GM20431 (cell line): Measurements from ENCODE around the gene FAM149B1.

Experiments used
- in situ Hi-C: fragments of 300-500 bp; cut with MseI, MboI; formaldehyde crosslinking; loops from one replicate; pipeline ENCODE4 v1.15.0; 2020; ENCODE audit warnings: low sequenced_read_pairs; ENCODE audit not compliant: unreplicated experiment

The FAM149B1 gene

DNA sequence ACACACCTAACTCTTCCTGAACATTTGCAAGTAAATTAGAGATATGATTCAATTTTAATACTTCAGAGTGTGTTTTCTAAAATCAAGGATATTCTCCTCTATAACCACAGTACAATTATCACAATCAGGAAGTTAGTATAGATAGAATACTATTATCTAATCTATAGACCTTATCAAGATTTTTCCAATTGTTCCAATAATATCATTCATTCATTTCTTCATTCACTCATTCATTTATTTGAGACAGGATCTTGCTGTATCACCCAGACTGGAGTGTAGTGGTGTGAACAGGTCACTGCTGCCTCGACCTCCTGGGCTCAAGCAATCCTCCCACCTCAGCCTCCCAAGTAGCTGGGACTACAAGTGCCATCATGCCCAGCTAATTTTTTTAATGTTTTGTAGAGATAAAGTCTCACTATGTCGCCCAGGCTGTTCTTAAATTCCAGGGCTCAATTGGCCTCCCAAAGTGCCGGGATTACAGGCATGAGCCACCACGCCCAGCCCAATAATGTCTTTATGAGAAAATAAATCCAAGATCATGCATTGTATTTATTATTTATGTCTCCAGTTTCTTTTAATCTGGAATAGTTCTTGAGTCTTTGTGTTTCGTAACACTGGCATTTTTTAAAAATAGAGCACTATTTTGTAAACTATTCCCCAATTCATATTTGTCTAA lies 95.1 kb downstream of the FAM149B1 start:
- in situ Hi-C loops, result no loop called here

DNA sequence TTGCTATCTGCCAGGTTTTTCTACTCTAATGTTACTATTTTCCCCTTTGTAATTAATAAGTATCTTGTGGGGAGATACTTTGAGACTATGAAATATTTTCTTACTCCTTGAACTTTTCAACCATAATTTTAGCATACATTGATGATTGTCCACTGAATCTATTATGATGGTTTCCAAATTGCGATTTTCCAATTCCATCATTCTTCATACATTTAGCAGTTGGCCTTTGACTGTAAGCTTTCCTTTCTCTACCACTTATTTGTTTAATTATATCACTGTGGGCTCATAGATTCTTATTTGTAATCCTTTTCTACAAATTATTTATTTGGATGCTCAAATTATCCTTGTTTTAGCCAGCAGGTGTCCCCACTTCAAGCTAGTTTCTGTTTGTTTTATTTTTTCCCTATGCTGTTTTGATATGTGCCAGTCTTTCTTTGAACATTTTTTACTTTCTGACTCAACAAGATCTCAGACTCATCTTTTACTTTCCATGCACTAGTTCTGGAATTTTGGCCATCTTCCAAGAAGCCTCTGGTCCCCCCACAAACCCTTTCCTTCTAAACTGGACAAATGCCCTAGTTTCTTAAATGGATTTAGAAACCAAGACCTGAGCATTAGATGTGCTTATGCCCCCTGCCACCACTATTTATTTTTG lies 95.9 kb downstream of the FAM149B1 start:
- in situ Hi-C loops, result no loop called here

DNA sequence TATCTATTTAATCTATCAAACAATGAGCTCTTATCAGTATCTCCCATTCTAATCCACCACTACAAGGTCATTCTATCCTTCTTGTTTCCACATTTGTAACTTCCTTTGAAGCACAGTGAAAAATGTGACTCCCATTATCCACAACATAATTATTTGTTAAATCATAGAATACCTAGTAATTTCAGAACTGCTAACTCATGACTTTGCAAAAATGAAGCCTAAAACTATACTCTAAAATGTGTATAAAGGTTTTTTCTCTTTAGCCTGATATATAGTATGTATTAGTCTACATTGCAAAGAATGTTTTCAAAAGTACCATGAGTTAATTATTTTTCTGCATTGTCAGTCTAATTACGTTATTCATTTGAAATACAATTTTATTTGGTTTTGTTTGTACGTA lies 96.5 kb downstream of the FAM149B1 start:
- in situ Hi-C loops, result no loop called here

DNA sequence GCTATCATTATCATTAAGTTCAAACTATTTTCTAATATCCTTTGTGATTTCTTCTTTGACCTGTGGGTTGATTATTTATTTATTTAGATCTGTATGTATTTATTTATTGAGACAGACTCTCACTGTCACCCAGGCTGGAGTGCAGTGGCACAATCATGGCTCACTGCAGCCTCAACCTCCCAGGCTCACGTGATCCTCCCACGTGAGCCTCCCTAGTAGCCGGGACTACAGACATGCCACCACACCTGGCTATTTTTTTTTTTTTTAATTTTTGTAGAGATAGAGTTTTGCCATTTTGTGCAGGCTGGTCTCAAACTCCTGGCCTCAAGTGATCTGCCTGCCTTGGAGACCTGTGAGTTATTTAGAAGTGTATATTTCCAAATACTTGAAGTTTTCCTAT lies 113.2 kb downstream of the FAM149B1 start:
- in situ Hi-C loops, result no loop called here

DNA sequence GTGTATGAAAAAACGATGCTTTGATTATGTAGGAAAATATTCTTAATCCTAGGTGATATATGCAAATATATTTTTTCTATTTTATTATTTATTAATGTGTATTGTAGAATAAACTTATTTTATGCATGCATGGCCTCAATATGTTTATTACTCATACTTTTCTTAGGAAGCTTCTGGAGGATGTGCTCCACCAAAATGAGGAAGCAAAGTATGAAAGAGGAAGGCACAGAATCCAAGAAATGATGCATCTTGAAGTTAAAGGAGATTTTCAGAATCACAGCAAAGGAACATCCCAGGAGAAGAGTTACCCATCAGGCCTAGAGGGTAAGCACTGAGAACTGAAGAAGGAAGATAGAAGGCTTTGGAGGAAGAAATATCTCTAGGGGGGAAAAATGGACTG lies 119.5 kb downstream of the FAM149B1 start:
- in situ Hi-C loops, result no loop called here

DNA sequence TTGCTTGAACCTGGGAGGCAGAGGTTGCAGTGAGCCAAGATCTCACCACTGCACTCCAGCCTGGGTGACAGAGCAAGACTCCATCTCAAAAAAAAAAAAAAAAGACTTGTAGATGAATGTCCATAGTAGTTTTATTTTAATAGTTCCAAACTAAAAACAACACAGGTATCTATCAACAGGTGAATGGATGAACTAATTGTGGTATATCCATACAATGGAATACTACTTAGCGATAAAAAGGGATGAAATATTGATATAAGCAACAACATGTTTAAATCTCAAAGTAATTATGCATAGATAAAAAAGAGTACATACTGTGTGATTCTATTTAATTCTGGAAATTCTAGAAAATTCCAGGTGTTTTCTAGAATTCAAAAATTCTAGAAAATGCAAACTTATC lies 122.0 kb downstream of the FAM149B1 start:
- in situ Hi-C loops, result no loop called here

DNA sequence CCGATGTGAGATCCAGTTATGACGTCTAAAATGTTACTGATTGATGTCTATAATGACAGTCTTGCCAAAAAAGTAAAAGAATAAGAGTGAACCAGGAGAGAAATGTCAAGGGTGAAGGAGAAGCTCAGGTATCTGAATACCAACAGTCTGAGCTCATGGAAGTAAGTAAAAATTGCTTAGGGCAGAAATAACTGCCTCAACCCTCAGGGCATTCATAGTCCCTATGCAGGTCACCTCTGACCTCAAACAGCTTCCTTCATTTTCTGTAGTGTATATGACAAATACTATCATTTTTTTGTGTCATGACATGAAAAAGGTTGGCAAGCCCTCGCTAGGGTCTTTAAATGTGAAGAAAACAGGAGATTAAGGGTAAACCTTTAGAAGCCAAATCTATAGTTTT lies 125.5 kb downstream of the FAM149B1 start:
- in situ Hi-C loops, result no loop called here
